SKM-1 treated with dmso at 0.1 percent for 144 hours (cell line): Measurements from ENCODE around the gene XYLT1.
A peak's percentile ranks its signal among the peaks of the same experiment; 100 is the strongest.

Experiments used
- DNase-seq: peaks from one replicate; lab custom pipeline; 2025; ENCODE audit not compliant: unreplicated experiment; lab: John Stamatoyannopoulos, UW

Gene XYLT1

DNA sequence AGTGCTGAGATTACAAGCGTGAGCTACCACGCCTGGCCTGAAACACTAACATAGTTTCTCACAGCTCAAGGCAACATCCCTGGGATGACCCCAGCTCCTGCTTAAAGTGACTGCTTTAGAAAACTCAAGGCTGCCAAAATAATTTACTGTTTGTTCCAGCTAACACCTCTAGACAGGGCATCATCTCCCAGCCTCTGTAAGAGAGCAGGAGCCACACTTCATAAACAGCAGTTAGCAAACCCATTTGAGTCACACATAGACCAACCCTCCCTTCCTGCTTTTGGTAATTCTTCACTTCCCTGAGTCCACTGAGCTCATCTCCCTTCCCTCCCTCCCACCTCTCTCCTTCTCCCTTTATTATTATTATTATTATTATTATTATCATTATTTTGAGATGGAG lies 201.3 kb downstream of the XYLT1 start:
- no peak for DNase-seq

DNA sequence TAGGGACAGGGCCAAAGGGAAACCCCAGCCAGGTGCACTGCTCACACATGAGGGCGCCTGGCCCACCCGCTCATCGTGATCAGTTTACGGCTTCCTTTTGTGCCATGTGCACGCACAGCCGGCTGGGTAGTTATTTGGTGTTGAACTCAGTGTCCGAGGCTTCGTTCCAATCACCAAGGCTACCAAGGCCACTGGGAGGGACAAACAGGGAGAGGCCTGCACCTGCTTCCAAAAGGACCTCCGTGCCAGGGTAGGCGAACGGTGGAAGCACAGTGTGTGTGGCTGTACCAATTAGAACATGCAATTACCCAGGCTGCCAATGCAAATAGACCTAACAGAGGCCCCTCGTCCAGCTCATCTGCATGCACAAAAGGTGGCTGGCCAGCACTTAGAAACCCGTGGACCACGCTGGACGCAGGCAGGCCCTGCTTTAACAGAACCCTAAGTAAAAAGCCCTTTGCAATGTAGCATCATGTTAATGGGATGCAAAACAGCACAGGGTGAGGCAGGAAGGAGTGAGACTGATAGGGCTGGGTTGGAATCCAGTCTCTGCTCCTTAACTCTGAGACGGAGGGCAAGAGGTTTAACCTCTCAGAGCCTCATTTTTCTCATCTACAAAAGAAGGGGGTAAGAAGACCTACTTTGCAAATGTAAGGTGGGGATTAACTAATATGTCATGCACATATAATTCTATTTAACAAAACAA lies 204.0 kb downstream of the XYLT1 start:
- no peak for DNase-seq

DNA sequence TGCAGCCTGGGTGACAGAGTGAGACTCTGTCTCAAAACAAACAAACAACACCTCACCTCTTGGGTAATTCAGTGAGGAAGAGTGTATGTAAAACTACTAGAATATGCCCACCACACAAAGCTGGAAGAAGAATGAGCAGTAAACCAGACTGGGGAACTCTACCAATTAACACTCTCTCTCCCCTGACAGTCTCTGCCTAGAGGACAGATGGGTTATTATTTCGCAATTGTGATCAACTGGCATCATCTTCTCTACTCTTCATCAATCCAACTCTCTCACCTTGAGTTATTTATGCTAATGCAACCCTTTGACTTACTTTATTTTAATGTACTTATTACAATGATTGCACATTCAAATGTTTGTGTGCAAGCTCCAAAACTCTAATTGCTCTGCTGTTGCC lies 205.6 kb downstream of the XYLT1 start:
- DNase-seq, result no peak

DNA sequence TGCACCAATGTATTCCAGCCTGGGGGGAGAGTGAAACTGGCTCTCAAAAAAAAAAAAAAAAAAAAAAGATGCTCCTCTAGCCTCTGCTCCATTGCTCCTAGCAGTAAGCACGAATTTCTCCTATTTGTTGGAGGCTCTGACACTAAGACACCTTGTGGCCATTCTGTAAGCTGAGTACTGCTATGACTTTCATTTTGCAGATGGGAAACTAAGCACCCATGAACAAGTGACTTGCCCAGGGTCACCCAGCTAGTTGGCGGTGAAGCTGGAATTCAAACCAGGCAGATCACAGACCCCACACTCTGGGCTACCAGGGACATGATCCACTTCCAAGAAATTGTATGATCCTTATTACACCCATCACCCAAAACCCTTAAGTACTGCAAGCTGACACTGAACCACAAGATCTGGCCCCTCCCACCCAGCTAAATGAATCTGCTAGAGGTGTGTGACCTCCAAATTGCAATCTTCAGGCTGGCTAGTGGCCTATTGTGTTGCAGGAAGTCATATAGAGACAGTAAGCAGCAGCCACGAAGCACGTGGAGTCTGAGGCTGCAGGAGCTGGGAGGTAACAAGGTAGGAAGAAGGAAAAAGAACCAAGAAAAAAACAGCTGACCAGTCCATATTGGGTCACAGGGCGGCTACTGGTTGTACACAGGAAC lies 209.4 kb downstream of the XYLT1 start:
- no peak for DNase-seq

DNA sequence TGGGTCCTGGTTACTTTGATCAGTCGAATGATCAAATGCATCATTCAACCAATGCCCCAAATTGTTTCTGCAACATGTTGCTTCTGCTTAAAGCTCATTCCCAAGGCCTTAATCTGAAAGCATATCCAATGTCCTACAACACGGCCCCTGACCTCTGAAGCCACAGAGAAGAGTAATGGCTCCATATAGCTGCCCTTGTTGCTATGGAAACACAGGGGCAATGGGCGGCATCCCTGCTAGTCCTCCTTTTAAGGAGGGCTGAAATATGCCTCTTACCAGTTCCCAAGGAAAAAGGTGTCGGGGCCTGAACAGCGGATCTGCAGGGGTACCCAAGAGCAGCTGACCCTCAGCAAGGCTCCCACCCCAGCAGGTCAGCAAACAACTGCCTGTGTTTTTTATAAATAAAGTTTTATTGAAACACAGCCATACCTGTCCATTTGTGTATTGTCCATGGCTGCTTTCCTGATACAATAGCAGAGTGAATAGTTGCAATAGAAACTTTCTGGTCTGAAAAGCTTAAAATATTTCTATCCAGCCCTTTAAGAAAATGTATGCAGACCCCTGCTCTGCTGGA lies 210.4 kb downstream of the XYLT1 start:
- no peak for DNase-seq

DNA sequence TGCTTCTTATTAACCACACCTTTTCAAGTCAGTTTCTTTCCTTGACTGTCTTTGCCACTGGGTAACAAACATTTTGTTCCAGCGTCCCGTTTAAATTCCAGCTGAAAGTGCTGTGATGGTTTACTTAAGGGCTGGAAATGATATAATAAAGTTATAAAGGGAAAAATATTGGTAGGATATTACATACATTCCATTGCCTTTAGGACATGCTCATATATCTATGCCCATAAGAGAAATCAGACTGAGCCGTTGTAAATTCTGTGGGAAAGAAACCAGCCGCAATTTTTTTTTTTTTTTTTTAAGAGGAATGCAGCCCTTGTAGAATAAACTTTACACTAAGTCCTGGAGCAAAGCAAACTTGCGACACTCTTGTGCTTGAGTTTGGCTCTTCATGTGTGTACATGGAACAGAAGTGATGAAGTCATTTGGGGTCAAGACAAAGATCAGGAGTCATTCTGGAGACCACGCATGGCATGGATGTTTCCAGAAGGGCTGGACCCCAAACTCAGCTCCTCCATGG lies 210.9 kb downstream of the XYLT1 start:
- no peak for DNase-seq

DNA sequence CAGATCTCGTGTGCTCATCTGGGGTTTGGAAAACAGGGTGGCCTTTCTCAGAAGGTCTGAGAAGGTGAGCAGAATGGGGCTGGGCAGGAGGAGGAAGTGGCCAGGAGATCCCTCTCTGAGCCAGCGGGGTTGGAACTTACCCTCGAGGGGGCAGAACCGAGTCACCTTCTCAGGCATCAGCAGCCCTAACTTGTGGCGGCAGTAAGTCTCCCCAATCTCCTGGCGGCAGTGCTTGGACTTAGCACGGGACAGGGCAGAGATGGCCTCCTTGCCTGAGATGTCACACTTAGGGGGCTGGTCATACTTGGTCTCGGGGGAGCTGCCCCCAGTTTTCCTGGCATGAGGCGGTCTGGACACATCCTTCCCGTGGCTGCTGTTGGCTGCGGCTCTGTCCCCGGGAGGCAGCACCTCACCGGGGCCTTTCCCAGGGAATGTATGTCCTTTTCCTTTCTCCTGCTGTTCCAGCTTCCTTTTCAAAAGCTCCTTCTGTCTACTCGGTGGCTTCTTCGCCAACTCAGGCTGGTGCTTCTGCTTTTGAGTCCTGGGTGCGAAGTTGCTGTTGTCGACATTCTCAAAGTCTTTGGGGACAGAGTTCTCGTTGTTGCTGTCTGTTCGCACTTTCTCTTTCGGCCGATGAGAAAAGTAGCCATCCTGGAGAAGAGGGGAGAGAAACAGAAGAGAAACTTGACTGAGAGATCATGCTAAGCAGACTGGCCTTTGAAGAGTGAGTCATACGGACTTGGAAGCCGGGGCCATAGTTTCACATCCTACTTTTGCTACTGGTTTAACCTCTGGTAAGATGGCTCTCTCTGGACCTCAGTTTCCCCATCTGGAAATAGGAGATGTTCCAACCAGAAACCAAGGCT lies 211.7 kb downstream of the XYLT1 start:
- peak; percentile 47 for DNase-seq

DNA sequence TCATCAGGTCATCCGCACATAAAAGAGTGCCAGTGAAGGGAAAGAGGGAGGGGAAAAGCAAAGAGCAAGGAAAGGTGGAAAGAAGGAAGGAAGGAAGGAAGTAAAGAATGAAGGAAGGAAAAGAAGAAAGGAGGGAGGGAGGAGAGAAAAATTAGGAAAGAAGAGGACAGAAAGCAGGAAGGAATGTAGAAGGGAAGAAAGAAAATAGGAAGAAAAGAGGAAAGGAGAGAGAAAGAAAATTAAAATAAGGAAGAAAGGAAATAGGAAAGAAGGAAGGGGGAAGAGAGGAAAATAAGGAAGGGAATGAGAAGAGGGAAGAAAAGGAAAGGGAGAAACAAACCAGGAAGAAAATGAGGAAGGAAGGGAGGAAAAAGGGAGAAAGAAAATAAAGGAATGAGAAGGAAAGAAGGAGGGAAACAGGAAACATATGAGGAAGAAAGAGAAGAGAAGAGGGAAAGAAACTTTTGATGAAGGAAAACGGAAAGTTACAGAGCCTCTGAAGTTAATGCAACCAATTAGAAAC lies 212.6 kb downstream of the XYLT1 start:
- no peak for DNase-seq

DNA sequence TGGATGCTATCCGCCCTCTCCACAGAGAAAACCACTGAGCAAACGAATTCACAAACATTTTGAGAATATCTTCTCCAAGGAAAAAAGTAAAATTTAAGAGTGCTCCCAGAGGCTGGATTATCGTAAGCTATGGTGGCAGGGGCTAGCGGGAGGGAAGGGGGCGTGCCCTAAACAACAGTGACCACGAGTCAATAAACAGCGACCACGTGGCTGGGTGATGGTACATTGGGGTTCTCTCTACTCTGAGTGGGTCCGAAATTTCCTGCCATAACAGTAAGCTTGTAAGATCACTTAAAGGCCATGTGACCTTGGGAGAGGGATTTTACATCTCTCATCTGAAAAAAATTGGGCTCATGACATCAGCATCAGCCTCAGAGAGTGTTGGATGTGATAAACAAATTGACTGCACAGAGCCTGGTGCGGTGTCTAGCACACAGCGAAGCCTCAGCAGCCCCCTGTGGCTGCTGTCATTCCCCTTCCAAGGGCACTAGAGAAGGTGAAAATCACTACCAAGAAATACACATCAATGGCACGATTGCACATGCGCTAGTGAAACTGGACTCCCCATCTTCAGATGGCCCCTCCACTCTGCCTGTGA lies 213.2 kb downstream of the XYLT1 start:
- no peak for DNase-seq

DNA sequence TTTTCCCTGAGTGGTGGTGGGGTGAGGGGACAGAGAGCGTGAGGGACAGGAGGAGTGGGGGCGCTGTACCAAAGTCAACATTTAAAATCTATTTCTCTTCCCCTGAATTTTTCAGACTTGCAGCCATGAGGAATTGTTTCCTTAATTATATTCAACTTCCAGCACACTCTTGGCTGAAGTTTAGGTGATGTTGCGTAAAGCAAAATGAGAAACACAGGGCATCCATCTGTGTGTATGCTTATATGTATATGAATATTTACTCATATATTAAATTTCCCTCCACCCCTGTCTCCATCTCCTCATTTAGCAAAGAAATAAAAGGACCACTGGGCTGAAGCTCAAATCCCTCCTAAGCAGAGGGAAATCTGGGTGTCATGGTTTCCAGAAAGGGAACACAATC lies 218.1 kb downstream of the XYLT1 start:
- DNase-seq, result no peak

DNA sequence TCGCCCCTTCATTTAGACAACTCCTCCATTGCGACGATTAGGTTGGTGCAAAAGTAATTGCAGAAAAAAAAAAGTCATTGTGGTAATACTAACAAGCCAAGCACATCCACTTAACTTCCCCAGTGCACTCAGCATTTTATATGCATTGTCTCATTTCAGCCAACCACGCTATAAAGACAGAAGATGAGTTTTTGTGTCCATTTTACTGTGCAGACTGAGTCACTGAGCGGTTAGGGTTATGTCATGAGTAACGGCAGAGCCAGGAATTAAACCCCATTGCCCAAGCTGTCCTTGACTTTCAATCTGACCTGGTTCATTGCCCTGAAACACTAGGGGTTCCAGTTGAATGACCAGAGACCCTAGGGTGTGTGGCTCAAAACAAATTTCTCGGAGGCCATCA lies 218.7 kb downstream of the XYLT1 start:
- no peak for DNase-seq

DNA sequence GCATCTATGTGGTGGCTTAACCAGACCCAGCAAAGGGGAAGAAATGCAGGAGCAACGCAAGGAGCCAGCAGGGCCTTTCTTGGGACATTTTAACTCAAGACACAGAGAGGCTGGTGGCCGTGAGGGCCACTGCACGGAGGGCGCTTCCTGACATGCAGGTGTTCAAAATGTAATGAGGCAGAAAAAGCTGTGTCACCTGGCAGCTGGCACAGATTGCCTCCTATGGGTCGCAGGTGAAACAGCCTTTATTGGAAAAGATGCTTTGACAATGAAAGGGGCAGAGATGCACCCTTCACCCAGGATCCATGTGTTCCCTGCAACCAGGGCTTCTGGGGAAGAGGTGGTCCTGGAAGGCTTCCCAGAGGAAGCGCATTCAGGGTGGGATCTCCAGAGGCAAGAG lies 219.3 kb downstream of the XYLT1 start:
- no peak for DNase-seq

DNA sequence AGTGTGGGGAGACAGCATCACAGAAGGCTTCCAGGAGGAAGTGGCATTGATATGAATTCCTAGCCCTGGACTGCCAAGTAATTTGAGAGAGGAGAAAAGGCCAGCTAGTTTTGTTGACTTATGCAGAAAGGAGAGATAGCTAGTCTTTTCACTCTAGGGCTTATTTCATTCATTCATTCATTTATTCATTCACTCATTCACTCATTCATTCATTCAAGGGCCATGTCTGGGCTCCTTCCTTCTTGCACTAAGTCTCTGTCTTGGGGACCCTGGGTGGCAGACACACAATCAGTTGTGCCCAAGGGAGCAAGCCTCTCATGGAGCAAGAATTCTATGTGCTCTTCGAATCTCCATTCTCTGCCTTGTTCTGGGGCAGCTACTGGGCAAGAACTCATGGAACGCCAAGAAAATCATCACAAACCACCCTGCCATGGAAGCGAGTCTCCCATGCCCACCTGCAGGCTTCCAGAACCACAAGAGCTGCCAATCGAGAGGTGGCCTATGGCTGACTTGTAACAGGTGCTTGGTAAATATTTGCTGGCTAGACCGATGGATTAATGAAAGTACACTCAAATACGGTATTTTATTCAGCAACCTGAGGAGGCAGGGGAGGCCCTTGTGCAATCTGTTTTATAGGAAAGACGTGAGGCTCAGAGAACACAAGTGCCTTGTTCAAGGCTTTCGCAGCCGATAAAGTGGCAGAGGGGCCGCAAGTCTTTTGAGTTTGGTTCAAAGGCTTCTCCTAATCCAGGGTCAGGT lies 223.6 kb downstream of the XYLT1 start:
- no peak for DNase-seq

DNA sequence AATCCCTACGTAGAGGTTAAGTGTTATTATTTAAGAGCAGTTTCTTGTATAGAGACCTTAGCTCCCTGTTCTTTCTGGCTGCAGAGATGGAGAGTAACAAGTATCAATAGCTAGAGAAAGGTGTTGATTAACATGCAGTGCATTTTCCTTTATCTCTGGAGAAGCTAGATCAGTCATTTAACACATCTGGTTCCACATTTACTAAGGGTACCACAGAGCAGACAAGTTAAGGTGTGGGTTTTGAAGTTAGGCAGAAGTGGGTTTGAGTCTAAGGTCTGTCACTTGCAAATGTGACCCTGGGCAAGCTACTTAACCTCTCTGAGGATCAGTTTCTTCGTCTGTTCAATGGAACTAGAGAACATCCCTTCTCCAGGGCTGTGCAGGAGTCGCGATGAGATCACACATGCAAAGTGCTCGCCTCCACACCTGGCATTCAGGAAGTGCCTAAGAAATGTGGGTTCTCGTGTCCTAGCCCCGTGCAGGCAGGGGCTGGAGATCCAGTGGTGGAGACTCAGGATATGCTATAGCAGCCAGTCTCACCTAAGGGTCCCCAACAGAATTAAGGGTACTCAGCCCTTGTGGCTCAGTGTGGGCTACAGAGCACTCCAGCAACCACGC lies 224.4 kb downstream of the XYLT1 start:
- no peak for DNase-seq

DNA sequence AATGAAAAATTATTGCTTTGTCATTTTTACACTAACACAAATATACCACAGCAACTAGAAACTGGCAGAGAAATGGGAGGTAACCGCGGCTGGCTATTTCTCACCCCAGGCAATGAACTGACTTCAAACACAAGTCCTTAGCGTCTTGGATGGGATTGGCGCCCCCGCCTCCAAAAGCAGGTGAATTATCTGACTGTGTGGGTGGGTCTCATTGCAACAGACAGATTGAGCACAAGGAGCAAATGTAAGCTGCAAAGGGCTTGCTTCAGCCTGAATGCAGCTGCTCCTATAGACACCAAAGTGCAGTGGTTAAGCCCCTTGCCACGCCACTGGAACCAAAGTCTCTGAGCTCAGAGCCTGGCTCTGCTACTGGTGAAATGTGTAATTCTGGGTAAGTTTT lies 225.0 kb downstream of the XYLT1 start:
- no peak for DNase-seq

DNA sequence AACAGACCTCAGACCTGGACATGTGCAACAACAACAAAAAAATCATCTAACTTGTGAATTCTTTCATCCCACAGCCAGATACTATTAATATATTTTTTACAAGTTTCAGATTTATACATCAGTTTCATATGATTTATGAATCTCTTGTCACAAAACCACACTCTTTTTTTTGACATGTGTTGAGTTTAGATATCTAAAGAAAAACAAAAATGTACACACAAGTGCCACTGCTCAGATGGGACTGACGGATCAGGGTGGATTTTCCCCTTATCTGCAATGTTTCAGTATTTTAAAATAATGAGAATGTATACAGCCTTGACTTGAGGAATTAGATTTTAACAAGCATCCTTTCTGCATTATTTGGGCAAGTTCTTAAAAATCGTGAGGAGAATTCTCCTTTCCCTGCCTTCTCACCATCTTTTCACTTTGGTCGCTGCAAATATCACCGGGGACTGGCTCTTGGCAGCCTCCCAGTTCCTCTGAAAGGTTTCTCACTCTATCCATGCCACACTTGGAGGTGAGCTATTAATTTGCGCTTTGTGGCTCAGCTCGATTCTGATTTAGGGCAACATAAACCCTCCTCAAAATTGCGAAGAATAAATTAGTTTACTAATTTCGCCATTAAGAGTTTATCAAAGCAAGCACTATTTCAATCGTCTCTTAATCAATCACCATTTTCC lies 225.7 kb downstream of the XYLT1 start:
- no peak for DNase-seq

DNA sequence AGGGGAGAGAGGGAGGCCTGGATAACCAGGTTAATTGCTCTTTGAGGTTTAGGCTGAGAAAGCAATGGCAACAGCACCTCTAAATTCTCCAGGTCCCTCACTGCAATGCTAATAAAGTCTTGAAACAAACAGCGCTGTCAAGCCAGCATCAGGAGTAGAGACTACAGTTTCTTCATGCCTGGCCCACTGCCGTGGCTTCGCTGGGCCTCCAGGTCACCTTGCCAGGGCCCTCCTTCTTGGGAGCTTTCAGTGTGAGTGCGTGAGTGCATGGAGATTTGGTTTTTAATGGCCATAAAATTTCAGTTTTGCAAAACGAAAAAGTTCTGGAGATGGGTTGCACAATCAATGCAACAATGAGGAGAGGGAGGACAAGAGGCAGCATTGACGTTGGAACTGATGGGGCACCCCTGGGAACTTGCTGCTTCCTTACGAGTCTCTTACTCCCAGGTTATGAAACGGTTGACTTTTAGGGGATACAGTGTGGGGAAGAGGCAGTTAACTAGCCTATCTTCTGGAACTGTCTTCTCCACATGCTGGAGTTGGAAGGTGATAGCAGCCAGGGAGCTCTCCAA lies 229.4 kb downstream of the XYLT1 start:
- no peak for DNase-seq

DNA sequence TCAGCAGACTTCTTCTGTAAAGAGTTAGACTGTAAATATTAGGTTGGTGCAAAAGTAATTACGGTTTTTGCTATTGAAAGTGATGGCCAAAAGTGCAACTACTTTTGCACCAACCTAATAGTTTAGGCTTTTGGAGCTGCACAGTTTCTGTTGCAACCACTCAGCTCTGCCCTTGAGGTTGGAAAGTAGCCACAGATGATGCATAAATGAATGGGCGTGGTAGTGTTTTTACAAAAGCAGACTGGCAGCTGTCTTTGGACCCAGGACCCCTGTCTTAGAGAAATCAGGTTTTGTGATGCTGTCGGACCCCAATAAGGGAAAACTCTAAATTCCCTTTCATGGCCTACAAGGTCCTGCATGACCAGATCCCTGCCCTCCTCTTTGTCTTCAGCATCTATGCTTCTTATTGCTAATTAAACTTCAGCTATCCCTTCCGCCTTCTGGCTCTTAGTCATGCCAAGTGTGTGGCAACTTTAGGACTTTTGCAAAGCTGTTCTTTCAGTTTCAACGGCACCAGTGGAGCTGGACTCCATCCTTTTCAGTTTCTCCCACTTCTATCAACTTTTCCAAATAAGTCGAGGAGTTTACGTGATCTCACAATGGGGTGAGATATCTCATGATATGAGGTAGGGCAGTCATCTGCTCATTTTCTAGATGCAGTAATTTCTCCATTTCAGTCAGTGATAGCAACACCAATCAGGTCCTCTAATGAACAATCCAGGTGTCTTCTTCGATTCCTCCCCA lies 232.3 kb downstream of the XYLT1 start:
- no peak for DNase-seq
